ENCODE data around the gene URB1.

DNA sequence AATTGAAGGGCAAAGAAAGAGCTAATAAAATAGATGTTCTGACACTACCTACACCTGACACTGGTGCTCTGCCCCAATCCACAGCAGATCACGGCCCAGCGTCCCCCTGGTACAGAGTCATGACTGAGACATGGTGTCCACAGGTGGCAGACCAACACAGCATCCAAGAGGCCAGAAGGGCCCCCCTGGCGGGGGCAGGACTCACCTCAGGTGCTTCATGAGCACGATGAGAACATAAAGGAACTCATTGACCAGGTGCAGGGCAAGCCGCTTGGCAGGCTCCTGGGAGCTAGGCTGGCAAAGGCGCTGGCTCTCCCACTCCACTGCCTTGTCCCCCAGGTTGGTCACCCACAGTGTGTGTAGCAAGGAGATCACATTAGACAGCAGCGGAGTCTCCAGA, 73.8 kb downstream of the URB1 start:
- TF ChIP-seq, protein P1, sequence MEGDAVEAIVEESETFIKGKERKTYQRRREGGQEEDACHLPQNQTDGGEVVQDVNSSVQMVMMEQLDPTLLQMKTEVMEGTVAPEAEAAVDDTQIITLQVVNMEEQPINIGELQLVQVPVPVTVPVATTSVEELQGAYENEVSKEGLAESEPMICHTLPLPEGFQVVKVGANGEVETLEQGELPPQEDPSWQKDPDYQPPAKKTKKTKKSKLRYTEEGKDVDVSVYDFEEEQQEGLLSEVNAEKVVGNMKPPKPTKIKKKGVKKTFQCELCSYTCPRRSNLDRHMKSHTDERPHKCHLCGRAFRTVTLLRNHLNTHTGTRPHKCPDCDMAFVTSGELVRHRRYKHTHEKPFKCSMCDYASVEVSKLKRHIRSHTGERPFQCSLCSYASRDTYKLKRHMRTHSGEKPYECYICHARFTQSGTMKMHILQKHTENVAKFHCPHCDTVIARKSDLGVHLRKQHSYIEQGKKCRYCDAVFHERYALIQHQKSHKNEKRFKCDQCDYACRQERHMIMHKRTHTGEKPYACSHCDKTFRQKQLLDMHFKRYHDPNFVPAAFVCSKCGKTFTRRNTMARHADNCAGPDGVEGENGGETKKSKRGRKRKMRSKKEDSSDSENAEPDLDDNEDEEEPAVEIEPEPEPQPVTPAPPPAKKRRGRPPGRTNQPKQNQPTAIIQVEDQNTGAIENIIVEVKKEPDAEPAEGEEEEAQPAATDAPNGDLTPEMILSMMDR (IDR thresholded peaks at IDR 0.05 in 4 of 5, conservative IDR thresholded peaks at IDR 0.05 in 1 of 5), result no peak
- TF ChIP-seq POLR2A (IDR thresholded peaks at IDR 0.05), result no peak

All from gastrocnemius medialis (tissue), 4 donors.